Dendritic cell treated with granulocyte-macrophage colony-stimulating factor and Interleukin-4, amounts not matched to agents 40 ng/mL and 50 ng/mL, for 4 days (primary cell): Measurements from ENCODE around the gene DTX4.

Experiments
- H3K27ac Mint-ChIP-seq: one replicate; pipeline ENCODE4 v1.8.0; 2022; ENCODE audit warnings: mild to moderate bottlenecking, mixed read lengths
- H3K27me3 Mint-ChIP-seq: one replicate; pipeline ENCODE4 v1.8.0; 2022; ENCODE audit warnings: mild to moderate bottlenecking, mixed read lengths
- H3K36me3 Mint-ChIP-seq: one replicate; pipeline ENCODE4 v1.8.0; 2022; ENCODE audit warnings: low read depth, mixed read lengths
- H3K4me1 Mint-ChIP-seq: one replicate; pipeline ENCODE4 v1.8.0; 2022; ENCODE audit warnings: low read depth, mixed read lengths
- H3K4me3 Mint-ChIP-seq: one replicate; pipeline ENCODE4 v1.8.0; 2022; ENCODE audit warnings: mild to moderate bottlenecking, moderate library complexity, mixed read lengths
- H3K9me3 Mint-ChIP-seq: one replicate; pipeline ENCODE4 v1.8.0; 2022; ENCODE audit warnings: mixed read lengths
- intact Hi-C: fragments of 100-400 bp; cut with micrococcal nuclease; formaldehyde crosslinking; loops from one replicate; pipeline ENCODE4 v1.15.0; 2022

The DTX4 gene

GRCh38 chr11:59212222-59212621 lies 40.3 kb downstream of the DTX4 start:
- intact Hi-C loops, result loop anchor here (5.0 to 10.0 kb wide), 2 partner anchors 35 to 637 kb away; partner anchors contain the start of genes LPXN and ZFP91
- Mint-ChIP-seq H3K4me3 (peak overlapping the region; percentile 97), H3K9me3 (no peaks in the 10 kb centered on the region), H3K4me1 (peaks cover 70% of the 10 kb centered on the region), H3K36me3 (peaks cover 55% of the 10 kb centered on the region), H3K27ac (peak overlapping the region; percentile 95), H3K27me3 (no peaks in the 10 kb centered on the region)

- Mint-ChIP-seq H3K4me3 (peak within 1 kb of the TSS; percentile 97), H3K27ac (peak within 1 kb of the TSS; percentile 95), H3K36me3 (peaks cover 48% of the 10 kb centered on the region), H3K27me3 (no peaks in the 10 kb centered on the region), H3K4me1 (peaks cover 70% of the 10 kb centered on the region), H3K9me3 (no peaks in the 10 kb centered on the region)
- intact Hi-C loops, result loop anchor here (5.0 to 10.0 kb wide), 2 partner anchors 34 to 638 kb away; partner anchors contain the start of genes LPXN and ZFP91
Measured at GRCh38 chr11:59212744-59213631, 41.1 kb downstream of the DTX4 start, which contains the start of gene MPEG1. Gene MPEG1 (minus strand): TSS chr11:59212927. CDS start chr11:59212865, 62 bp downstream.

DNA sequence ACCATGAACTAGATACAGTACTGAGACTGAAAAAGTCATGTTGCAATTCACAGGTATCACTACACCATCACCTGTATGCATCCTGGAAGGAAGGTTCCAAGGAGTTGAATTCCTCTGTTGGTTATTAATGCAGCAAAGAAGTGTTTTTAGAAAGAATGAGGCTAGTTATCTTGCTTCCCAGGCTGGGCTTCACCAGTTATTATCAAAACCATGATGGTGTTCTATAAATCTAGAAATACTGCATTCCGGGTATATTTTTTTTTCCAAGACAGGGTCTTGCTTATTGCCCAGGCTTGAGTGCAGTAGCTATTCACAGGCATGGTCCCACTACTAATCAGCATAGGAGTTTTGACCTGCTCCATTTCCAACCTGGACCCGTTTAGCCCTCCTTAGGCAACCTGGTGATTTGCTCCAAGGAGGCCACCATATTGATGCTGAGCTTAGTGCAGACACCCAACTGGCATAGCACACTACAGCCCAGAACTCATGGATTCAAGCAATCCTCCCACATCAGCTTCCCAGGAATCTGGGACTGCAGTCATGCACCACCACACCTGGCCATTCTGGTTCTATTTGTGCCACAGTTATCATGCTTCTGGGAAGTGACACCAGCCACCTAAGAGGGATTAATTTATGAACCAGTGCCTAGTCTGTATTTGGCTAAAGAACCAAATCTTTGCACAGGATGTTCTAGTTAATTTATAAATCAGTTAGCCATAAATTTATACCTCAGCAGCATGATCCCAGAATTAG lies 42.4 kb downstream of the DTX4 start:
- Mint-ChIP-seq H3K27me3 (no peaks in the 10 kb centered on the region), H3K36me3 (peaks cover 35% of the 10 kb centered on the region), H3K4me3 (no peak overlapping the region), H3K9me3 (no peaks in the 10 kb centered on the region), H3K27ac (peak overlapping the region; percentile 89), H3K4me1 (peaks cover 70% of the 10 kb centered on the region)
- intact Hi-C loops, result loop anchor here (5.0 to 10.0 kb wide), 2 partner anchors 33 to 640 kb away; partner anchors contain the start of genes LPXN and ZFP91

DNA sequence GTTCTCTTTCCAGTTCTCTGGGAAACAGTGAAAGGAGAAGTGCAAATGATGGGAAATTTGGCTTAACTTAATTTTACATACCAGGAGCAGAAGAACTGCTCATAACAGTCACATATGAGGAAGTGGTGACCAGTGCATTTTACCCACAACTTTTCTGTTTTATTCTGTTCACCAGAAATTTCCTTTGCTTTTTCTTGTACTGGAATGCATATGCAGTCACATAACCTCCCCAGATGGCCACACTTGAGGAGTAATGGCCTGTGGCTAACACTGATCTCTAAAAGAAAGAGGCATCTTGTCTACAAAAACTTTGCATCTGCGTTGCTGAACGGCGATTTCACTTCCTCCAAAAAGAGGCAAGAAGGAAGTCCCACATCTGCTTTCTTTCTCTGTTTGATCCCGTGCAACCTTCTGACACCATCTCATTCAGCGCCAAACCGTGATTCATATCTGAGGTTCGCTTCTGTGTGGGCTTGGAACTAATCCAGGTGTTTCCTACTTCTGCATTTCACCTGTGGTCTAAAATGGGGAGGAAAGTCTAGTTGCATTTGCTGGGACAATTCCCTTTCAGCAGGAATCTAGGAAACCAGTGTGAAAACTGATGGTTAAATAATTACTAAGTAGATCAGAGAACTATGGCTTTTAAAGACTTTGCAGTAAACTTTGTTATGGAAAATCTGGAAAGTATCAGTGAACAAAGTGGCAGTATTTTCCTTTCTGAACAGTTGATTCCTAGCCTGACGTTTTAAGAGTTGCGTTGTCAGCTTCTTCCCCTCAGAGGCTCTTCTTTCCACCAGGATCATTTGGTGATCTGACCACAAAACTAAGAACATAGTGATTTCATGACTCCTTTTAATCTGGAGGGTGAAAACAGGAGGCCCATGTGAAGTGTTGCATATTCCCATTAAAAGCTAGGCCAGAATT lies 45.0 kb downstream of the DTX4 start:
- peaks cover 77% of the 10 kb centered on the region for H3K4me1 Mint-ChIP-seq
- H3K4me3 Mint-ChIP-seq, result peak overlapping the region; percentile 23
- intact Hi-C loops, result loop anchor here (5.0 to 10.0 kb wide), 2 partner anchors 55 to 642 kb away; partner anchors contain the start of genes LPXN and ZFP91
- H3K9me3 Mint-ChIP-seq, result no peaks in the 10 kb centered on the region
- peaks cover 9% of the 10 kb centered on the region for H3K36me3 Mint-ChIP-seq
- no peaks in the 10 kb centered on the region for H3K27me3 Mint-ChIP-seq
- H3K27ac Mint-ChIP-seq, result peak overlapping the region; percentile 89

DNA sequence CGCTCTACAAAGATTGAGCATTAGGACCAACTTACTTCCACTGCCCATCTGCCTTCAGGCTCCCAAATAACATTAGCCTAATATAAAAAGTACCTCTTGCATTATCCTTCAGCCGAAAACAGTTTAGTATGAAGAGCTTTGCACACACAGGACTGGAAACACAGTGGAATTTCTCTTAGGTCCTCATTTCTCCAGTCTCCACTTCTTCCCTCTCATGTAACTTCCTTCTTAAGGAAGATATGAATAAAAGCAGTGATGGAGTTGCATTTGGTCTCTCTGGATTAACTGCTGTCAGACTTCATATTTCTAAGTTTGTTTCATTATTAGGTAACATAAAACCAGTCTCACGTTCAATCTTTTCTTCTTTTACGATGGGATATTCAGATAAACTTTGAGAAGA lies 46.4 kb downstream of the DTX4 start:
- H3K27ac Mint-ChIP-seq, result peak overlapping the region; percentile 89
- no peaks in the 10 kb centered on the region for H3K27me3 Mint-ChIP-seq
- peaks cover 77% of the 10 kb centered on the region for H3K4me1 Mint-ChIP-seq
- intact Hi-C loops, result loop anchor here (5.0 to 10.0 kb wide), 2 partner anchors 54 to 644 kb away; partner anchors contain the start of genes LPXN and ZFP91
- H3K36me3 Mint-ChIP-seq, result no peaks in the 10 kb centered on the region
- no peak overlapping the region for H3K4me3 Mint-ChIP-seq
- H3K9me3 Mint-ChIP-seq, result no peaks in the 10 kb centered on the region

- H3K36me3 Mint-ChIP-seq, result no peaks in the 10 kb centered on the region
- H3K4me1 Mint-ChIP-seq, result peaks cover 81% of the 10 kb centered on the region
- intact Hi-C loops, result loop anchor here (5.0 to 10.0 kb wide), 2 partner anchors 53 to 644 kb away; partner anchors contain the start of genes LPXN and ZFP91
- no peaks in the 10 kb centered on the region for H3K9me3 Mint-ChIP-seq
- H3K4me3 Mint-ChIP-seq, result no peak overlapping the region
- peak overlapping the region; percentile 89 for H3K27ac Mint-ChIP-seq
- H3K27me3 Mint-ChIP-seq, result no peaks in the 10 kb centered on the region
Measured at GRCh38 chr11:59218893-59219292, 47.0 kb downstream of the DTX4 start.

- Mint-ChIP-seq H3K36me3 (no peaks in the 10 kb centered on the region), H3K4me1 (peaks cover 84% of the 10 kb centered on the region), H3K4me3 (no peak overlapping the region), H3K27ac (peak overlapping the region; percentile 89), H3K27me3 (no peaks in the 10 kb centered on the region), H3K9me3 (no peaks in the 10 kb centered on the region)
- intact Hi-C loops, result loop anchor here (5.0 to 10.0 kb wide), 3 partner anchors 37 to 645 kb away; partner anchors contain the start of genes LPXN and ZFP91
Measured at GRCh38 chr11:59219836-59220235, 47.9 kb downstream of the DTX4 start.

GRCh38 chr11:59221441-59221840 lies 49.5 kb downstream of the DTX4 start:
- Mint-ChIP-seq H3K27ac (peak overlapping the region; percentile 89), H3K36me3 (no peaks in the 10 kb centered on the region), H3K4me3 (no peak overlapping the region), H3K27me3 (no peaks in the 10 kb centered on the region), H3K4me1 (peaks cover 97% of the 10 kb centered on the region), H3K9me3 (no peaks in the 10 kb centered on the region)
- intact Hi-C loops, result loop anchor here (5.0 kb wide), 1 partner anchor 36 kb away; no protein-coding TSS in a partner anchor

GRCh38 chr11:59222464-59223060 lies 50.6 kb downstream of the DTX4 start:
- Mint-ChIP-seq H3K9me3 (no peaks in the 10 kb centered on the region), H3K4me1 (peaks cover 86% of the 10 kb centered on the region), H3K36me3 (no peaks in the 10 kb centered on the region), H3K4me3 (no peak overlapping the region), H3K27ac (peak overlapping the region; percentile 89), H3K27me3 (no peaks in the 10 kb centered on the region)
- intact Hi-C loops, result loop anchor here (2.0 to 5.0 kb wide), 2 partner anchors 14 to 35 kb away; no protein-coding TSS in a partner anchor

DNA sequence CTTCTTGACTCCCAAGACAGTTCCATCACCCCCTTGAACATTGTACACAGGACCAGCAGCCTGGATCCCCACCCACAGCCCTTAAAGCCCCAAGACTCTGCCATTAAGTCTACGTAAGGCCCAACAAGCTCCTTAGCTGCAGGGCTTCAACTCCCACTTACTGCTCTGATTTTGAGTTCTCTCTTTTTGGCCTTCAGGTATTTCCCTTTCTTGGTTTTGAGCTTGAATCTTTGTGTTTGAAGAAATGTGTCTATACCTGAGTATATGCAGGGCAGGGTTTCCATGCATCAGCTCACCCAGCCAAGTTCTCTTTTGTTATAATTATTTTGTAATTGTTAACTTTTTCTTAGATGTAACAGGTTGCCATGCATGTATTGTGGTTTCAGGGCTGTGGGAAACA lies 51.2 kb downstream of the DTX4 start:
- Mint-ChIP-seq H3K36me3 (no peaks in the 10 kb centered on the region), H3K4me1 (peaks cover 80% of the 10 kb centered on the region), H3K4me3 (no peak overlapping the region), H3K9me3 (no peaks in the 10 kb centered on the region), H3K27ac (peak overlapping the region; percentile 89), H3K27me3 (no peaks in the 10 kb centered on the region)
- intact Hi-C loops, result loop anchor here (2.0 to 5.0 kb wide), 2 partner anchors 14 to 34 kb away; no protein-coding TSS in a partner anchor

GRCh38 chr11:59223611-59224010 lies 51.7 kb downstream of the DTX4 start:
- intact Hi-C loops, result loop anchor here (2.0 to 5.0 kb wide), 2 partner anchors 15 to 34 kb away; no protein-coding TSS in a partner anchor
- Mint-ChIP-seq H3K4me1 (peaks cover 75% of the 10 kb centered on the region), H3K9me3 (no peaks in the 10 kb centered on the region), H3K4me3 (peak overlapping the region; percentile 41), H3K27me3 (no peaks in the 10 kb centered on the region), H3K36me3 (no peaks in the 10 kb centered on the region), H3K27ac (peak overlapping the region; percentile 89)

GRCh38 chr11:59224351-59224928 lies 52.5 kb downstream of the DTX4 start:
- H3K36me3 Mint-ChIP-seq, result no peaks in the 10 kb centered on the region
- peak overlapping the region; percentile 89 for H3K27ac Mint-ChIP-seq
- H3K27me3 Mint-ChIP-seq, result no peaks in the 10 kb centered on the region
- peaks cover 69% of the 10 kb centered on the region for H3K4me1 Mint-ChIP-seq
- H3K4me3 Mint-ChIP-seq, result peak overlapping the region; percentile 27
- H3K9me3 Mint-ChIP-seq, result no peaks in the 10 kb centered on the region
- intact Hi-C loops, result loop anchor here (5.0 kb wide), 1 partner anchor 33 kb away; no protein-coding TSS in a partner anchor
